HepG2 (cell line): ENCODE data around the gene ERRFI1. TPM values are rescaled to one million over a fixed set of nuclear protein-coding genes. Genes with fewer than 3 reads are reported as not detected.
A peak's percentile ranks its signal among the peaks of the same experiment; 100 is the strongest.

Source experiments
- ATAC-seq: fragments of 200-7000 bp; cut with Tn5 transposase; 3 replicates; pipeline ENCODE4 v1.9.1; 2020; ENCODE audit warnings: mild to moderate bottlenecking, moderate library complexity
- BruUV-seq: library from RNA; stranded (reverse); fragments of 400-500 nt; replicated peaks from 2 replicates; lab custom pipeline; 2021; lab: Mats Ljungman, UMichigan
- CTCF ChIA-PET: fragments of 300-600 bp; formaldehyde crosslinking; extraction: SDS; loops from one replicate; lab custom pipeline; 2021; ENCODE audit warnings: low total read pairs, inconsistent platforms, low intra/inter-chr PET ratio; lab: Yijun Ruan, JAX
- POLR2A ChIA-PET: fragments of 350-600 bp; sonication (Branson Sonifier 250); formaldehyde crosslinking; loops from one replicate; lab custom pipeline; 2020; ENCODE audit warnings: antibody characterized with exemption, inconsistent platforms; lab: Yijun Ruan, JAX
- DNase-seq: peaks from one replicate; pipeline ENCODE4 v3.0.0-alpha.2; 2015; ENCODE audit warnings: low spot score
- FAIRE-seq: peaks from 3 replicates; lab custom pipeline; 2011; peaks lifted over from hg19 to GRCh38; lab: Jason Lieb, UNC
- H2AFZ ChIP-seq: one replicate; pipeline ENCODE4 v1.6.1; 2011; ENCODE audit warnings: low read length, inconsistent platforms
- H3K27ac ChIP-seq: fragments of 300-600 bp; 3 replicates; pipeline ENCODE4 v1.8.0; 2011; ENCODE audit warnings: mixed run types, mild to moderate bottlenecking, mixed read lengths, low read length, inconsistent platforms; ENCODE audit not compliant: insufficient read depth; ENCODE audit errors: extremely low read length
- H3K27me3 ChIP-seq, 2 experiments: fragments of 200-600 bp in 1 of 2; 2 replicates in 1 of 2; 3 replicates in 1 of 2; pipeline versions ENCODE4 v1.6.0 to v1.8.0; 2011; ENCODE audit warnings: low read length in 2 of 2, mild to moderate bottlenecking in 2 of 2, moderate library complexity in 2 of 2, inconsistent platforms in 1 of 2; ENCODE audit not compliant: insufficient read depth in 2 of 2, control insufficient read depth in 1 of 2
- H3K36me3 ChIP-seq, 2 experiments: fragments of 200-600 bp in 1 of 2; replicated peaks in 1 of 2; 2 replicates in 1 of 2; 3 replicates in 1 of 2; pipeline versions ENCODE4 v1.5.1 to v1.8.0; 2011; ENCODE audit warnings: low read length in 2 of 2, inconsistent platforms in 1 of 2; ENCODE audit not compliant: insufficient read depth in 2 of 2, control insufficient read depth in 1 of 2
- H3K4me1 ChIP-seq: 2 replicates; pipeline ENCODE4 v1.5.1; 2012; ENCODE audit warnings: low read length, inconsistent platforms; ENCODE audit not compliant: insufficient read depth
- H3K4me2 ChIP-seq: 2 replicates; pipeline ENCODE4 v1.6.0; 2011; ENCODE audit warnings: low read depth, low read length, inconsistent platforms
- H3K4me3 ChIP-seq, 3 experiments: fragments of 200-600 bp in 1 of 3; sonication (generic), shearing (Covaris generic) in 1 of 3; replicated peaks in 1 of 3; 2 replicates each; pipeline ENCODE4 v1.5.1; 2011 to 2016; ENCODE audit warnings: low read length in 3 of 3, inconsistent platforms in 2 of 3, low read depth in 2 of 3, mild to moderate bottlenecking in 2 of 3, control low read depth in 1 of 3, mixed read lengths in 1 of 3; ENCODE audit not compliant: insufficient read depth in 1 of 3
- H3K79me2 ChIP-seq: one replicate; pipeline ENCODE4 v1.6.1; 2011; ENCODE audit warnings: low read length, inconsistent platforms; ENCODE audit not compliant: insufficient read depth
- H3K9ac ChIP-seq: 2 replicates; pipeline ENCODE4 v1.6.0; 2011; ENCODE audit warnings: mild to moderate bottlenecking, low read depth, low read length, inconsistent platforms; ENCODE audit not compliant: insufficient read depth
- H3K9me3 ChIP-seq: 2 replicates; pipeline ENCODE4 v1.5.1; 2012; ENCODE audit warnings: mild to moderate bottlenecking, low read length
- H4K20me1 ChIP-seq: 2 replicates; pipeline ENCODE4 v1.6.0; 2011; ENCODE audit warnings: inconsistent platforms, mild to moderate bottlenecking, low read length, moderate library complexity; ENCODE audit not compliant: insufficient read depth
- CREM ChIP-seq, 2 experiments: sonication (generic) in 1 of 2; formaldehyde crosslinking in 1 of 2; IDR thresholded peaks; 2 replicates each; pipeline versions ENCODE4 v1.4.0 to v1.6.1; 2016 to 2020; ENCODE audit warnings: antibody characterized with exemption in 1 of 2, mild to moderate bottlenecking in 1 of 2, missing genetic modification reagents in 1 of 2
- ISX ChIP-seq: sonication (generic); formaldehyde crosslinking; conservative IDR thresholded peaks from 2 replicates; pipeline ENCODE4 v1.5.0; 2020; ENCODE audit warnings: missing genetic modification reagents
- RXRA ChIP-seq: sonication (generic); formaldehyde crosslinking; IDR thresholded peaks from 2 replicates; pipeline ENCODE4 v1.5.1; 2020; ENCODE audit warnings: missing genetic modification reagents
- SALL1 ChIP-seq: sonication (generic); formaldehyde crosslinking; IDR thresholded peaks from 2 replicates; pipeline ENCODE4 v1.8.0; 2022; ENCODE audit warnings: mild to moderate bottlenecking, missing genetic modification reagents
- SP5 ChIP-seq: IDR thresholded peaks from 2 replicates; pipeline ENCODE4 v1.6.1; 2016; ENCODE audit warnings: low read depth, borderline replicate concordance
- TAF15 ChIP-seq: fragments of 200-400 bp; formaldehyde crosslinking; IDR thresholded peaks from one replicate; pipeline ENCODE4 v1.6.1; 2018; ENCODE audit warnings: mild to moderate bottlenecking, low read depth, low read length; ENCODE audit not compliant: poor library complexity, severe bottlenecking
- ZNF33B ChIP-seq: sonication (generic); formaldehyde crosslinking; IDR thresholded peaks from 2 replicates; pipeline ENCODE4 v1.5.1; 2020; ENCODE audit warnings: mild to moderate bottlenecking, missing genetic modification reagents
- WGBS: methylation state at CpG from one replicate; pipeline ENCODE4 v1.1.6; 2017; ENCODE audit warnings: low lambda C conversion rate; 5-methylcytosine and 5-hydroxymethylcytosine counted together
- in situ Hi-C: cut with HindIII; loops from 2 replicates; pipeline ENCODE4 v1.10.0; 2017; ENCODE audit warnings: low pct_unique_long_range_greater_than_20kb; ENCODE audit not compliant: extremely low pct_ligation_motif_present
- intact Hi-C: fragments of 100-400 bp; cut with micrococcal nuclease; formaldehyde crosslinking; loops from one replicate; pipeline ENCODE4 v1.10.0; 2022; ENCODE audit not compliant: unreplicated experiment
- polyA plus RNA-seq, 8 experiments: library from polyadenylated mRNA; depleted of rRNA in 3 of 8; stranded (reverse) in 7 of 8; unstranded in 1 of 8; fragments of >200 nt; fragmentation: Illumina TruSeq in 4 of 8; extraction: Trizol in 4 of 8; gene quantifications; 2 replicates each; pipeline versions ENCODE4 v1.2.1 to v1.2.3, GENCODE V29; 2011 to 2016; ENCODE audit warnings: low read depth in 4 of 8, missing spikeins in 1 of 8, mixed read lengths in 1 of 8; ENCODE audit not compliant: insufficient read depth in 1 of 8
- total RNA-seq, 5 experiments: library from RNA; depleted of rRNA; stranded (reverse); fragments of >200 nt; fragmentation: Illumina TruSeq; extraction: Trizol; gene quantifications; 2 replicates each; pipeline ENCODE4 v1.2.3, GENCODE V29; 2016; ENCODE audit warnings: low read depth in 1 of 5
- TF ChIP-seq, protein P1 (sequence below): IDR thresholded peaks from 2 replicates; pipeline ENCODE4 v1.6.1; 2016; ENCODE audit warnings: mild to moderate bottlenecking, missing biosample characterization, missing genetic modification reagents

The ERRFI1 gene
- total and polyA plus RNA-seq, 2 of the 13 experiments (the other 11 are each of a cell fraction or from before 2014, with no cell fraction given), result 84.4 to 753 TPM

- Histone ChIP-seq H3K4me3 (peak overlapping the region in 2 of 3 experiments; percentile 5 to 31; a peak in 2 of 6 replicates), H3K79me2 (peaks cover 45% of the 10 kb centered on the region), H2AFZ (no peak overlapping the region), H3K27ac (peak overlapping the region; percentile 99), H4K20me1 (peaks cover 25% of the 10 kb centered on the region), H3K9me3 (no peaks in the 10 kb centered on the region), H3K9ac (peak overlapping the region; percentile 100), H3K4me2 (peak overlapping the region; percentile 65), H3K27me3 (peaks cover 0 to 5% of the 10 kb centered on the region in 2 experiments; a peak in 1 of 5 replicates), H3K36me3 (peaks cover 2 to 15% of the 10 kb centered on the region in 2 experiments; a peak in 4 of 5 replicates), H3K4me1 (peaks cover 41% of the 10 kb centered on the region)
- intact Hi-C loops, result loop anchor here (5.0 to 10.0 kb wide), 2 partner anchors 49 to 126 kb away; no protein-coding TSS in a partner anchor
- TF ChIP-seq RXRA (CRISPR knock-in tag), result no peak
- TF ChIP-seq, protein P1, sequence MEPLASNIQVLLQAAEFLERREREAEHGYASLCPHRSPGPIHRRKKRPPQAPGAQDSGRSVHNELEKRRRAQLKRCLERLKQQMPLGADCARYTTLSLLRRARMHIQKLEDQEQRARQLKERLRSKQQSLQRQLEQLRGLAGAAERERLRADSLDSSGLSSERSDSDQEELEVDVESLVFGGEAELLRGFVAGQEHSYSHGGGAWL (CRISPR knock-in tag), result no peak
- no peak for TF ChIP-seq CREM (IDR thresholded peaks at IDR 0.05)
- TF ChIP-seq CREM (CRISPR knock-in tag; IDR thresholded peaks at IDR 0.05), result no peak
- no peak for TF ChIP-seq TAF15
- no peak for TF ChIP-seq ZNF33B (CRISPR knock-in tag)
- no peak for TF ChIP-seq SALL1 (CRISPR knock-in tag)
- no peak for TF ChIP-seq SP5
- TF ChIP-seq ISX (CRISPR knock-in tag), result no peak
- no TSS peak for BruUV-seq
- ATAC-seq, result no peak
- CTCF ChIA-PET, result no interaction called here
- in situ Hi-C loops, result loop anchor here (10.0 to 25.0 kb wide), 2 partner anchors 109 to 206 kb away; no protein-coding TSS in a partner anchor
- no peak for DNase-seq
- POLR2A ChIA-PET, result interaction anchor here (1.7 to 3.7 kb wide), 12 partner anchors 12 to 287 kb away, joined by 7 to 99 read pairs (median 28); no protein-coding TSS in a partner anchor
- WGBS, result 59% methylated on average over 1 of the region's 1 CpG
- FAIRE-seq, result no peak
Measured at GRCh38 chr1:8028571-8028910, 2.4 kb upstream of the ERRFI1 start.
